Measurements from ENCODE around the gene ANKS1B. TPM values are rescaled to one million over a fixed set of nuclear protein-coding genes. Genes with fewer than 3 reads are reported as not detected.
"Not testable (repeated sequence)": the region's sequence is repeated elsewhere in the genome, so short reads cannot be mapped to it uniquely, and the experiment has no call there.

The ANKS1B gene
- total and polyA plus RNA-seq, 11 donors, result 0.62 to 5.8 (median 1.8) TPM

- H3K27ac ChIP-seq, result no peak overlapping the region
- no peaks in the 10 kb centered on the region for H3K36me3 ChIP-seq
- peaks cover 0 to 8% (median 0%) of the 10 kb centered on the region in 9 donors for H3K27me3 ChIP-seq
- ATAC-seq (no peak), DNase-seq (no peak)
- intact Hi-C loops (cut with DNase I), result no loop called here
- no peaks in the 10 kb centered on the region for H3K4me1 ChIP-seq
- H3K9me3 ChIP-seq, result no peaks in the 10 kb centered on the region
- no peak overlapping the region for H3K4me3 ChIP-seq
- TF ChIP-seq, protein P1, sequence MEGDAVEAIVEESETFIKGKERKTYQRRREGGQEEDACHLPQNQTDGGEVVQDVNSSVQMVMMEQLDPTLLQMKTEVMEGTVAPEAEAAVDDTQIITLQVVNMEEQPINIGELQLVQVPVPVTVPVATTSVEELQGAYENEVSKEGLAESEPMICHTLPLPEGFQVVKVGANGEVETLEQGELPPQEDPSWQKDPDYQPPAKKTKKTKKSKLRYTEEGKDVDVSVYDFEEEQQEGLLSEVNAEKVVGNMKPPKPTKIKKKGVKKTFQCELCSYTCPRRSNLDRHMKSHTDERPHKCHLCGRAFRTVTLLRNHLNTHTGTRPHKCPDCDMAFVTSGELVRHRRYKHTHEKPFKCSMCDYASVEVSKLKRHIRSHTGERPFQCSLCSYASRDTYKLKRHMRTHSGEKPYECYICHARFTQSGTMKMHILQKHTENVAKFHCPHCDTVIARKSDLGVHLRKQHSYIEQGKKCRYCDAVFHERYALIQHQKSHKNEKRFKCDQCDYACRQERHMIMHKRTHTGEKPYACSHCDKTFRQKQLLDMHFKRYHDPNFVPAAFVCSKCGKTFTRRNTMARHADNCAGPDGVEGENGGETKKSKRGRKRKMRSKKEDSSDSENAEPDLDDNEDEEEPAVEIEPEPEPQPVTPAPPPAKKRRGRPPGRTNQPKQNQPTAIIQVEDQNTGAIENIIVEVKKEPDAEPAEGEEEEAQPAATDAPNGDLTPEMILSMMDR (IDR thresholded peaks at IDR 0.05), result no peak
- no peak for TF ChIP-seq POLR2A (IDR thresholded peaks at IDR 0.05)
- WGBS, 4 donors, result 78 to 85% (median 84%) methylated on average over 3 of the region's 3 CpGs
Observed at GRCh38 chr12:98840325-98840724, 1144.4 kb downstream of the ANKS1B start.

DNA sequence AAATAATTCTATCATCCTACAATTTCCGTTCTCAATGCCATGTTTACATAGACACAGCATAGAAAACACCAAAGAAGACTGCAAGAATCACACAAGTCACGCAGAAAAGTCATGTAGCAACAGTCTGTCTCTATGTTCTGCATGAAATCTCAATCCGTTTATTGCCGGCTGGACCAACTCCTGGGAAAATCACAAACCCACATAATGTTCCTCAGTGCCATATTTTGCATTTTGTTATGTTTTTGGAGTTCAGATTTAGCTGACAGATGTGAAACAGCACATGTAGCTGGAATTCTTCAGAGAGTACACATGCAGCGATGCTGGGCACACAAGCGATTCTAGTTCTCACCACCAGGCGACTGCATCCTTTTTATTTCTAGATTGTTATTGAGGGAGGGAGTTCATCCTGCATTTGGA lies 1146.5 kb downstream of the ANKS1B start:
- Histone ChIP-seq H3K9me3 (no peaks in the 10 kb centered on the region), H3K4me3 (no peak overlapping the region), H3K36me3 (no peaks in the 10 kb centered on the region), H3K4me1 (no peaks in the 10 kb centered on the region), H3K27me3 (peaks cover 0 to 12% (median 0%) of the 10 kb centered on the region in 9 donors), H3K27ac (no peak overlapping the region)
- intact Hi-C loops (cut with DNase I), result no loop called here
- 41 to 60% (median 51%) methylated on average over 7 of the region's 7 CpGs for WGBS, 4 donors
- DNase-seq (no peak), ATAC-seq (no peak)
- TF ChIP-seq, protein P1 (IDR thresholded peaks at IDR 0.05), result peak in 3 of 12 donors; percentile 9 to 23 (median 20)
- no peak for TF ChIP-seq POLR2A (IDR thresholded peaks at IDR 0.05)

- H3K9me3 ChIP-seq; H3K27ac ChIP-seq; H3K4me3 ChIP-seq; H3K36me3 ChIP-seq; ATAC-seq; DNase-seq; H3K4me1 ChIP-seq; intact Hi-C loops (cut with DNase I): not testable (repeated sequence)
- 85 to 88% (median 87%) methylated on average over 12 of the region's 12 CpGs for WGBS, 4 donors
- peaks cover 0 to 16% (median 0%) of the 10 kb centered on the region in 9 donors for H3K27me3 ChIP-seq
Observed at GRCh38 chr12:98837134-98837752, 1147.5 kb downstream of the ANKS1B start.

GRCh38 chr12:98830657-98831056 lies 1154.1 kb downstream of the ANKS1B start:
- intact Hi-C loops (cut with DNase I), result no loop called here
- TF ChIP-seq, protein P1 (IDR thresholded peaks at IDR 0.05), result no peak
- TF ChIP-seq POLR2A (IDR thresholded peaks at IDR 0.05), result no peak
- ATAC-seq (no peak), DNase-seq (no peak)
- H3K36me3 ChIP-seq, result no peaks in the 10 kb centered on the region
- WGBS, 4 donors, result 77 to 84% (median 83%) methylated on average over 7 of the region's 7 CpGs
- H3K4me1 ChIP-seq, result no peaks in the 10 kb centered on the region
- no peak overlapping the region for H3K27ac ChIP-seq
- no peak overlapping the region for H3K4me3 ChIP-seq
- H3K9me3 ChIP-seq, result no peaks in the 10 kb centered on the region
- H3K27me3 ChIP-seq, result peaks cover 0 to 16% (median 0%) of the 10 kb centered on the region in 9 donors
